HepG2 (cell line): ENCODE results near the gene PTPRM. TPM values are rescaled to one million over a fixed set of nuclear protein-coding genes. Genes with fewer than 3 reads are reported as not detected.

Source experiments
- ATAC-seq: fragments of 200-7000 bp; cut with Tn5 transposase; 3 replicates; pipeline ENCODE4 v1.9.1; 2020; ENCODE audit warnings: mild to moderate bottlenecking, moderate library complexity
- BruUV-seq: library from RNA; stranded (reverse); fragments of 400-500 nt; replicated peaks from 2 replicates; lab custom pipeline; 2021; lab: Mats Ljungman, UMichigan
- CTCF ChIA-PET: fragments of 300-600 bp; formaldehyde crosslinking; extraction: SDS; loops from one replicate; lab custom pipeline; 2021; ENCODE audit warnings: low total read pairs, inconsistent platforms, low intra/inter-chr PET ratio; lab: Yijun Ruan, JAX
- POLR2A ChIA-PET: fragments of 350-600 bp; sonication (Branson Sonifier 250); formaldehyde crosslinking; loops from one replicate; lab custom pipeline; 2020; ENCODE audit warnings: antibody characterized with exemption, inconsistent platforms; lab: Yijun Ruan, JAX
- DNase-seq: peaks from one replicate; pipeline ENCODE4 v3.0.0-alpha.2; 2015; ENCODE audit warnings: low spot score
- FAIRE-seq: peaks from 3 replicates; lab custom pipeline; 2011; peaks lifted over from hg19 to GRCh38; lab: Jason Lieb, UNC
- H2AFZ ChIP-seq: one replicate; pipeline ENCODE4 v1.6.1; 2011; ENCODE audit warnings: low read length, inconsistent platforms
- H3K27ac ChIP-seq: fragments of 300-600 bp; 3 replicates; pipeline ENCODE4 v1.8.0; 2011; ENCODE audit warnings: mixed run types, mild to moderate bottlenecking, mixed read lengths, low read length, inconsistent platforms; ENCODE audit not compliant: insufficient read depth; ENCODE audit errors: extremely low read length
- H3K27me3 ChIP-seq, 2 experiments: fragments of 200-600 bp in 1 of 2; 2 replicates in 1 of 2; 3 replicates in 1 of 2; pipeline versions ENCODE4 v1.6.0 to v1.8.0; 2011; ENCODE audit warnings: low read length in 2 of 2, mild to moderate bottlenecking in 2 of 2, moderate library complexity in 2 of 2, inconsistent platforms in 1 of 2; ENCODE audit not compliant: insufficient read depth in 2 of 2, control insufficient read depth in 1 of 2
- H3K36me3 ChIP-seq, 2 experiments: fragments of 200-600 bp in 1 of 2; replicated peaks in 1 of 2; 2 replicates in 1 of 2; 3 replicates in 1 of 2; pipeline versions ENCODE4 v1.5.1 to v1.8.0; 2011; ENCODE audit warnings: low read length in 2 of 2, inconsistent platforms in 1 of 2; ENCODE audit not compliant: insufficient read depth in 2 of 2, control insufficient read depth in 1 of 2
- H3K4me1 ChIP-seq: 2 replicates; pipeline ENCODE4 v1.5.1; 2012; ENCODE audit warnings: low read length, inconsistent platforms; ENCODE audit not compliant: insufficient read depth
- H3K4me2 ChIP-seq: 2 replicates; pipeline ENCODE4 v1.6.0; 2011; ENCODE audit warnings: low read depth, low read length, inconsistent platforms
- H3K4me3 ChIP-seq, 3 experiments: fragments of 200-600 bp in 1 of 3; sonication (generic), shearing (Covaris generic) in 1 of 3; replicated peaks in 1 of 3; 2 replicates each; pipeline ENCODE4 v1.5.1; 2011 to 2016; ENCODE audit warnings: low read length in 3 of 3, inconsistent platforms in 2 of 3, low read depth in 2 of 3, mild to moderate bottlenecking in 2 of 3, control low read depth in 1 of 3, mixed read lengths in 1 of 3; ENCODE audit not compliant: insufficient read depth in 1 of 3
- H3K79me2 ChIP-seq: one replicate; pipeline ENCODE4 v1.6.1; 2011; ENCODE audit warnings: low read length, inconsistent platforms; ENCODE audit not compliant: insufficient read depth
- H3K9ac ChIP-seq: 2 replicates; pipeline ENCODE4 v1.6.0; 2011; ENCODE audit warnings: mild to moderate bottlenecking, low read depth, low read length, inconsistent platforms; ENCODE audit not compliant: insufficient read depth
- H3K9me3 ChIP-seq: 2 replicates; pipeline ENCODE4 v1.5.1; 2012; ENCODE audit warnings: mild to moderate bottlenecking, low read length
- H4K20me1 ChIP-seq: 2 replicates; pipeline ENCODE4 v1.6.0; 2011; ENCODE audit warnings: inconsistent platforms, mild to moderate bottlenecking, low read length, moderate library complexity; ENCODE audit not compliant: insufficient read depth
- CC2D1A ChIP-seq: sonication (generic); formaldehyde crosslinking; IDR thresholded peaks from 2 replicates; pipeline ENCODE4 v1.8.1; 2023; ENCODE audit warnings: mild to moderate bottlenecking, missing genetic modification reagents
- DDIT3 ChIP-seq: sonication (generic); formaldehyde crosslinking; IDR thresholded peaks from 2 replicates; pipeline ENCODE4 v1.4.0; 2020; ENCODE audit warnings: mild to moderate bottlenecking, missing genetic modification reagents
- FOXJ3 ChIP-seq: sonication (generic); formaldehyde crosslinking; IDR thresholded peaks from 2 replicates; pipeline ENCODE4 v1.4.0; 2020; ENCODE audit warnings: missing genetic modification reagents, mild to moderate bottlenecking, borderline replicate concordance
- GPBP1L1 ChIP-seq: sonication (generic); formaldehyde crosslinking; IDR thresholded peaks from 2 replicates; pipeline ENCODE4 v1.5.0; 2020; ENCODE audit warnings: mild to moderate bottlenecking, missing genetic modification reagents
- HES4 ChIP-seq: sonication (generic); formaldehyde crosslinking; IDR thresholded peaks from 2 replicates; pipeline ENCODE4 v1.9.0; 2021; ENCODE audit warnings: mild to moderate bottlenecking, missing genetic modification reagents, borderline replicate concordance
- RARA ChIP-seq: IDR thresholded peaks from 2 replicates; pipeline ENCODE4 v1.6.1; 2016; ENCODE audit warnings: missing genetic modification reagents, missing compliant biosample characterization
- SNAPC2 ChIP-seq: sonication (generic); formaldehyde crosslinking; IDR thresholded peaks from 2 replicates; pipeline ENCODE4 v1.8.1; 2022; ENCODE audit warnings: mild to moderate bottlenecking, missing genetic modification reagents
- STAT6 ChIP-seq: sonication (generic); formaldehyde crosslinking; IDR thresholded peaks from 2 replicates; pipeline ENCODE4 v1.4.0; 2020; ENCODE audit warnings: missing genetic modification reagents, mild to moderate bottlenecking, borderline replicate concordance
- TMF1 ChIP-seq: sonication (generic); formaldehyde crosslinking; IDR thresholded peaks from 2 replicates; pipeline ENCODE4 v1.8.1; 2022; ENCODE audit warnings: low read depth, missing genetic modification reagents
- ZNF781 ChIP-seq: sonication (generic); formaldehyde crosslinking; IDR thresholded peaks from 2 replicates; pipeline ENCODE4 v1.5.1; 2020; ENCODE audit warnings: borderline replicate concordance, mild to moderate bottlenecking, missing genetic modification reagents; ENCODE audit errors: not compliant biosample characterization
- WGBS: methylation state at CpG from one replicate; pipeline ENCODE4 v1.1.6; 2017; ENCODE audit warnings: low lambda C conversion rate; 5-methylcytosine and 5-hydroxymethylcytosine counted together
- in situ Hi-C: cut with HindIII; loops from 2 replicates; pipeline ENCODE4 v1.10.0; 2017; ENCODE audit warnings: low pct_unique_long_range_greater_than_20kb; ENCODE audit not compliant: extremely low pct_ligation_motif_present
- intact Hi-C: fragments of 100-400 bp; cut with micrococcal nuclease; formaldehyde crosslinking; loops from one replicate; pipeline ENCODE4 v1.10.0; 2022; ENCODE audit not compliant: unreplicated experiment
- polyA plus RNA-seq, 8 experiments: library from polyadenylated mRNA; depleted of rRNA in 3 of 8; stranded (reverse) in 7 of 8; unstranded in 1 of 8; fragments of >200 nt; fragmentation: Illumina TruSeq in 4 of 8; extraction: Trizol in 4 of 8; gene quantifications; 2 replicates each; pipeline versions ENCODE4 v1.2.1 to v1.2.3, GENCODE V29; 2011 to 2016; ENCODE audit warnings: low read depth in 4 of 8, missing spikeins in 1 of 8, mixed read lengths in 1 of 8; ENCODE audit not compliant: insufficient read depth in 1 of 8
- total RNA-seq, 5 experiments: library from RNA; depleted of rRNA; stranded (reverse); fragments of >200 nt; fragmentation: Illumina TruSeq; extraction: Trizol; gene quantifications; 2 replicates each; pipeline ENCODE4 v1.2.3, GENCODE V29; 2016; ENCODE audit warnings: low read depth in 1 of 5
- TF ChIP-seq, protein P1 (sequence below): IDR thresholded peaks from 2 replicates; pipeline ENCODE4 v1.6.1; 2012; ENCODE audit warnings: inconsistent platforms
- TF ChIP-seq, protein P2 (sequence below): sonication (generic); formaldehyde crosslinking; IDR thresholded peaks from 2 replicates; pipeline ENCODE4 v1.4.0; 2020; ENCODE audit warnings: missing genetic modification reagents
- TF ChIP-seq, protein P3 (sequence below), 2 experiments: IDR thresholded peaks; 2 replicates each; pipeline ENCODE4 v1.6.1; 2011 to 2012; ENCODE audit warnings: low read length in 2 of 2, borderline replicate concordance in 1 of 2, low read depth in 1 of 2, mild to moderate bottlenecking in 1 of 2, moderate library complexity in 1 of 2

Gene PTPRM
- total and polyA plus RNA-seq, 2 of the 13 experiments (the other 11 are each of a cell fraction or from before 2014, with no cell fraction given), result 12.6 to 108 TPM

- no peak for TF ChIP-seq GPBP1L1 (CRISPR knock-in tag)
- TF ChIP-seq STAT6 (CRISPR knock-in tag), result no peak
- TF ChIP-seq TMF1 (CRISPR knock-in tag), result no peak
- TF ChIP-seq, all 625 proteins: peak for 0
Measured at GRCh38 chr18:8188184-8188583, 621.1 kb downstream of the PTPRM start (continued).

- Histone ChIP-seq H3K79me2 (no peaks in the 10 kb centered on the region), H3K9me3 (no peaks in the 10 kb centered on the region), H2AFZ (no peak overlapping the region), H3K4me3 (no peak overlapping the region), H3K36me3 (no peaks in the 10 kb centered on the region), H3K9ac (no peak overlapping the region), H3K4me1 (no peaks in the 10 kb centered on the region), H3K4me2 (no peak overlapping the region), H3K27ac (no peak overlapping the region), H4K20me1 (no peaks in the 10 kb centered on the region), H3K27me3 (no peaks in the 10 kb centered on the region)
- ChIA-PET POLR2A (interaction anchor here (1.2 kb wide), 1 partner anchor 13 kb away, joined by 3 read pairs; no protein-coding TSS in a partner anchor), CTCF (no interaction called here)
- TF ChIP-seq DDIT3 (CRISPR knock-in tag) (no peak), CC2D1A (CRISPR knock-in tag) (no peak), HES4 (no peak), RARA (CRISPR knock-in tag) (no peak), SNAPC2 (CRISPR knock-in tag) (no peak), FOXJ3 (CRISPR knock-in tag) (no peak), ZNF781 (CRISPR knock-in tag) (no peak)
- TF ChIP-seq, protein P1, sequence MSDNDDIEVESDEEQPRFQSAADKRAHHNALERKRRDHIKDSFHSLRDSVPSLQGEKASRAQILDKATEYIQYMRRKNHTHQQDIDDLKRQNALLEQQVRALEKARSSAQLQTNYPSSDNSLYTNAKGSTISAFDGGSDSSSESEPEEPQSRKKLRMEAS, result no peak
- TF ChIP-seq, protein P2, sequence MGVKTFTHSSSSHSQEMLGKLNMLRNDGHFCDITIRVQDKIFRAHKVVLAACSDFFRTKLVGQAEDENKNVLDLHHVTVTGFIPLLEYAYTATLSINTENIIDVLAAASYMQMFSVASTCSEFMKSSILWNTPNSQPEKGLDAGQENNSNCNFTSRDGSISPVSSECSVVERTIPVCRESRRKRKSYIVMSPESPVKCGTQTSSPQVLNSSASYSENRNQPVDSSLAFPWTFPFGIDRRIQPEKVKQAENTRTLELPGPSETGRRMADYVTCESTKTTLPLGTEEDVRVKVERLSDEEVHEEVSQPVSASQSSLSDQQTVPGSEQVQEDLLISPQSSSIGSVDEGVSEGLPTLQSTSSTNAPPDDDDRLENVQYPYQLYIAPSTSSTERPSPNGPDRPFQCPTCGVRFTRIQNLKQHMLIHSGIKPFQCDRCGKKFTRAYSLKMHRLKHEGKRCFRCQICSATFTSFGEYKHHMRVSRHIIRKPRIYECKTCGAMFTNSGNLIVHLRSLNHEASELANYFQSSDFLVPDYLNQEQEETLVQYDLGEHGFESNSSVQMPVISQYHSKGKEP (CRISPR knock-in tag), result no peak
- TF ChIP-seq, protein P3, sequence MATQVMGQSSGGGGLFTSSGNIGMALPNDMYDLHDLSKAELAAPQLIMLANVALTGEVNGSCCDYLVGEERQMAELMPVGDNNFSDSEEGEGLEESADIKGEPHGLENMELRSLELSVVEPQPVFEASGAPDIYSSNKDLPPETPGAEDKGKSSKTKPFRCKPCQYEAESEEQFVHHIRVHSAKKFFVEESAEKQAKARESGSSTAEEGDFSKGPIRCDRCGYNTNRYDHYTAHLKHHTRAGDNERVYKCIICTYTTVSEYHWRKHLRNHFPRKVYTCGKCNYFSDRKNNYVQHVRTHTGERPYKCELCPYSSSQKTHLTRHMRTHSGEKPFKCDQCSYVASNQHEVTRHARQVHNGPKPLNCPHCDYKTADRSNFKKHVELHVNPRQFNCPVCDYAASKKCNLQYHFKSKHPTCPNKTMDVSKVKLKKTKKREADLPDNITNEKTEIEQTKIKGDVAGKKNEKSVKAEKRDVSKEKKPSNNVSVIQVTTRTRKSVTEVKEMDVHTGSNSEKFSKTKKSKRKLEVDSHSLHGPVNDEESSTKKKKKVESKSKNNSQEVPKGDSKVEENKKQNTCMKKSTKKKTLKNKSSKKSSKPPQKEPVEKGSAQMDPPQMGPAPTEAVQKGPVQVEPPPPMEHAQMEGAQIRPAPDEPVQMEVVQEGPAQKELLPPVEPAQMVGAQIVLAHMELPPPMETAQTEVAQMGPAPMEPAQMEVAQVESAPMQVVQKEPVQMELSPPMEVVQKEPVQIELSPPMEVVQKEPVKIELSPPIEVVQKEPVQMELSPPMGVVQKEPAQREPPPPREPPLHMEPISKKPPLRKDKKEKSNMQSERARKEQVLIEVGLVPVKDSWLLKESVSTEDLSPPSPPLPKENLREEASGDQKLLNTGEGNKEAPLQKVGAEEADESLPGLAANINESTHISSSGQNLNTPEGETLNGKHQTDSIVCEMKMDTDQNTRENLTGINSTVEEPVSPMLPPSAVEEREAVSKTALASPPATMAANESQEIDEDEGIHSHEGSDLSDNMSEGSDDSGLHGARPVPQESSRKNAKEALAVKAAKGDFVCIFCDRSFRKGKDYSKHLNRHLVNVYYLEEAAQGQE (IDR thresholded peaks at IDR 0.05; ENCODE audit: borderline replicate concordance in 1 of 2, low read depth in 1 of 2, low read length in 2 of 2), result no peak
- no peak for FAIRE-seq
- no peak for ATAC-seq
- no TSS peak for BruUV-seq
- in situ Hi-C loops, result no loop called here
- intact Hi-C loops, result no loop called here
- no peak for DNase-seq
- 97% methylated on average over 3 of the region's 3 CpGs for WGBS
Measured at GRCh38 chr18:8190980-8191379, 623.9 kb downstream of the PTPRM start.
